B cell (primary cell): ENCODE data around the gene MPP7. TPM values are rescaled to one million over a fixed set of nuclear protein-coding genes. Genes with fewer than 3 reads are reported as not detected.

Experiments
- ATAC-seq: fragments of 200-7000 bp; cut with Tn5 transposase; one replicate; pipeline ENCODE4 v1.10.0; 2021; ENCODE audit warnings: low read depth, mild to moderate bottlenecking, moderate number of reproducible peaks, moderate library complexity
- CTCF ChIA-PET: fragments of 350-600 bp; sonication (Branson Sonifier 250); formaldehyde crosslinking; loops from one replicate; lab custom pipeline; 2021; ENCODE audit warnings: antibody characterized with exemption, inconsistent platforms; lab: Charles Lee
- POLR2A ChIA-PET: fragments of 350-600 bp; sonication (Branson Sonifier 250); formaldehyde crosslinking; loops from one replicate; lab custom pipeline; 2021; ENCODE audit warnings: antibody characterized with exemption; lab: Charles Lee
- DNase-seq: peaks from one replicate; pipeline ENCODE4 v3.0.0; 2013
- H2AFZ ChIP-seq: 2 replicates; pipeline ENCODE4 v1.6.1; 2012; ENCODE audit warnings: mild to moderate bottlenecking, low read depth, low read length; ENCODE audit not compliant: insufficient read depth, poor library complexity, severe bottlenecking
- H3K27ac ChIP-seq, 2 donors: 1 replicate in 1 of 2; 2 replicates in 1 of 2; pipeline ENCODE4 v1.5.1; 2012 to 2013; ENCODE audit warnings: low read length in 2 of 2, mild to moderate bottlenecking in 2 of 2, moderate library complexity in 1 of 2
- H3K27me3 ChIP-seq, 4 experiments: fragments of 200-600 bp in 1 of 4; sonication (generic) in 1 of 4; replicated peaks in 1 of 4; 1 replicate in 2 of 4; 2 replicates in 2 of 4; pipeline versions ENCODE4 v1.6.1 to v1.7.0; 2013 to 2016; ENCODE audit warnings: low read length in 3 of 4, mild to moderate bottlenecking in 2 of 4, mixed read lengths in 1 of 4, moderate library complexity in 1 of 4; ENCODE audit not compliant: insufficient read depth in 4 of 4, control insufficient read depth in 3 of 4; ENCODE audit errors: control extremely low read depth in 1 of 4
- H3K36me3 ChIP-seq, 2 experiments: replicated peaks in 1 of 2; 1 replicate in 1 of 2; 2 replicates in 1 of 2; pipeline versions ENCODE4 v1.6.1 to v1.7.1; 2013; ENCODE audit warnings: low read length in 1 of 2; ENCODE audit not compliant: insufficient read depth in 2 of 2, control insufficient read depth in 1 of 2; ENCODE audit errors: control extremely low read depth in 1 of 2, extremely low read depth in 1 of 2
- H3K4me1 ChIP-seq, 2 donors: fragments of 200-600 bp in 1 of 2; sonication (generic) in 1 of 2; 1 replicate in 1 of 2; 2 replicates in 1 of 2; pipeline versions ENCODE4 v1.5.1 to v1.6.1; 2013 to 2017; ENCODE audit warnings: low read length in 2 of 2; ENCODE audit not compliant: control insufficient read depth in 2 of 2, insufficient read depth in 2 of 2
- H3K4me2 ChIP-seq: replicated peaks from 2 replicates; pipeline ENCODE3; 2012; ENCODE audit warnings: mild to moderate bottlenecking, low read depth, low read length; ENCODE audit not compliant: poor library complexity, severe bottlenecking
- H3K4me3 ChIP-seq, 5 experiments: fragments of 200-600 bp in 1 of 5; sonication (generic) in 1 of 5; 1 replicate in 3 of 5; 2 replicates in 2 of 5; pipeline versions ENCODE4 v1.5.1 to v1.7.0; 2011 to 2016; ENCODE audit warnings: low read length in 4 of 5, mild to moderate bottlenecking in 4 of 5, low read depth in 2 of 5, control low read depth in 1 of 5, moderate library complexity in 1 of 5; ENCODE audit not compliant: insufficient read depth in 1 of 5; ENCODE audit errors: control extremely low read depth in 1 of 5, extremely low read depth in 1 of 5
- H3K79me2 ChIP-seq: fragments of 200-600 bp; sonication (generic); one replicate; pipeline ENCODE4 v1.6.0; 2016; ENCODE audit warnings: low read length; ENCODE audit not compliant: control insufficient read depth, insufficient read depth
- H3K9ac ChIP-seq: fragments of 200-600 bp; sonication (generic); 2 replicates; pipeline ENCODE4 v1.6.1; 2017; ENCODE audit warnings: mild to moderate bottlenecking, low read length, moderate library complexity
- H3K9me3 ChIP-seq, 3 donors: one replicate each; pipeline versions ENCODE4 v1.6.1 to v1.7.1; 2013; ENCODE audit warnings: low read length in 2 of 3; ENCODE audit not compliant: control insufficient read depth in 2 of 3, insufficient read depth in 1 of 3; ENCODE audit errors: control extremely low read depth in 1 of 3
- H4K20me1 ChIP-seq: 2 replicates; pipeline ENCODE4 v1.6.0; 2012; ENCODE audit warnings: mild to moderate bottlenecking, low read length; ENCODE audit not compliant: insufficient read depth, control insufficient read depth, poor library complexity, severe bottlenecking
- H3K27ac Mint-ChIP-seq: one replicate; pipeline ENCODE4 v1.8.0; 2021; ENCODE audit warnings: mixed read lengths
- H3K27me3 Mint-ChIP-seq: one replicate; pipeline ENCODE4 v1.8.0; 2021; ENCODE audit warnings: mixed read lengths
- H3K4me1 Mint-ChIP-seq: one replicate; pipeline ENCODE4 v1.8.0; 2021; ENCODE audit warnings: mixed read lengths
- H3K4me3 Mint-ChIP-seq: one replicate; pipeline ENCODE4 v1.8.0; 2021; ENCODE audit warnings: mixed read lengths
- H3K9me3 Mint-ChIP-seq: one replicate; pipeline ENCODE4 v1.8.0; 2022; ENCODE audit warnings: mixed read lengths; ENCODE audit not compliant: insufficient read depth
- CTCF ChIP-seq: fragments of 200-600 bp; IDR thresholded peaks from one replicate; pipeline ENCODE4 v1.8.0; 2022; ENCODE audit warnings: antibody characterized with exemption, mild to moderate bottlenecking
- EZH2 ChIP-seq: IDR thresholded peaks from 2 replicates; pipeline ENCODE4 v1.6.1; 2012; ENCODE audit warnings: borderline replicate concordance, low read depth, mild to moderate bottlenecking, moderate library complexity, low read length; ENCODE audit not compliant: insufficient read depth, poor library complexity, severe bottlenecking
- WGBS: methylation state at CpG from one replicate; pipeline ENCODE4 v1.1.5; 2013; ENCODE audit warnings: missing lambda C conversion rate; ENCODE audit not compliant: insufficient coverage; 5-methylcytosine and 5-hydroxymethylcytosine counted together
- intact Hi-C: fragments of 100-400 bp; cut with micrococcal nuclease; formaldehyde crosslinking; loops from one replicate; pipeline ENCODE4 v1.10.0; 2022
- polyA plus RNA-seq: library from polyadenylated mRNA; depleted of rRNA; stranded (reverse); fragments of >200 nt; gene quantifications from 2 replicates; pipeline ENCODE4 v1.2.3, GENCODE V29; 2012
- total RNA-seq, 2 donors: library from RNA; stranded (reverse); fragments of 120-200 nt in 1 of 2; gene quantifications; 1 replicate in 1 of 2; 2 replicates in 1 of 2; pipeline versions ENCODE4 v1.2.3 to v1.2.4, GENCODE V29; 2013 to 2022

Gene MPP7
- total and polyA plus RNA-seq, 2 donors (not counting 1 experiment from before 2014, with no cell fraction given), result 2.1 to 13.1 TPM

- ChIA-PET CTCF (interaction anchor here (1.2 to 7.2 kb wide), 3 partner anchors 35 to 82 kb away, joined by 3 to 146 read pairs (median 4); no protein-coding TSS in a partner anchor), POLR2A (no interaction called here)
- DNase-seq, result no peak
- WGBS, result 60% methylated on average over 1 of the region's 5 CpGs
- TF ChIP-seq EZH2 (no peak), CTCF (no peak)
- Mint-ChIP-seq H3K4me3 (no peak overlapping the region), H3K4me1 (peaks cover 20% of the 10 kb centered on the region), H3K27ac (no peak overlapping the region), H3K27me3 (peaks cover 4% of the 10 kb centered on the region), H3K9me3 (no peaks in the 10 kb centered on the region)
- no peak for ATAC-seq
- Histone ChIP-seq H2AFZ (no peak overlapping the region), H3K27me3 (peaks cover 0 to 1% (median under 1%) of the 10 kb centered on the region in 4 experiments), H3K4me2 (no peak overlapping the region), H3K36me3 (no peaks in the 10 kb centered on the region), H3K9ac (no peak overlapping the region), H3K4me1 (peaks cover 12 to 16% of the 10 kb centered on the region in 2 donors), H3K4me3 (no peak overlapping the region), H3K9me3 (no peaks in the 10 kb centered on the region), H3K27ac (no peak overlapping the region), H4K20me1 (no peaks in the 10 kb centered on the region), H3K79me2 (no peaks in the 10 kb centered on the region)
- intact Hi-C loops, result no loop called here
Observed at GRCh38 chr10:28298951-28299350, 3.9 kb downstream of the MPP7 start.

GRCh38 chr10:28296023-28296422 is 6.8 kb downstream of the MPP7 start:
- DNase-seq (no peak), ATAC-seq (no peak)
- ChIA-PET CTCF (interaction anchor here (0.6 to 2.6 kb wide), 4 partner anchors 16 to 86 kb away, joined by 3 to 13 read pairs (median 6); no protein-coding TSS in a partner anchor), POLR2A (no interaction called here)
- H3K4me2 ChIP-seq, result no peak overlapping the region
- Mint-ChIP-seq H3K27ac (no peak overlapping the region), H3K4me3 (no peak overlapping the region), H3K27me3 (no peaks in the 10 kb centered on the region), H3K4me1 (peaks cover 6% of the 10 kb centered on the region), H3K9me3 (no peaks in the 10 kb centered on the region)
- intact Hi-C loops, result no loop called here
- no peaks in the 10 kb centered on the region for H3K4me1 ChIP-seq
- H3K36me3 ChIP-seq, result no peaks in the 10 kb centered on the region
- no peak overlapping the region for H3K9ac ChIP-seq
- no peaks in the 10 kb centered on the region for H3K27me3 ChIP-seq
- no peak overlapping the region for H2AFZ ChIP-seq
- TF ChIP-seq EZH2 (no peak), CTCF (no peak)
- H3K9me3 ChIP-seq, result no peaks in the 10 kb centered on the region
- H3K79me2 ChIP-seq, result no peaks in the 10 kb centered on the region
- H3K27ac ChIP-seq, result no peak overlapping the region
- 79% methylated on average over 1 of the region's 1 CpG for WGBS
- no peak overlapping the region for H3K4me3 ChIP-seq
- no peaks in the 10 kb centered on the region for H4K20me1 ChIP-seq
